Measurements from ENCODE around the gene ZDHHC3. TPM values are rescaled to one million over a fixed set of nuclear protein-coding genes. Genes with fewer than 3 reads are reported as not detected.

Gene ZDHHC3
- total RNA-seq, 1 experiment from 2014 or later = 84.9 TPM

- H3K4me1 Mint-ChIP-seq (ENCODE audit: low read depth, unreplicated experiment) = peaks cover 11% of the 10 kb centered on the region
- CTCF ChIA-PET = no interaction called here
- BruUV-seq (replicated peaks) = no TSS peak
- no peaks in the 10 kb centered on the region for H3K27me3 Mint-ChIP-seq (ENCODE audit: unreplicated experiment)
- H3K4me3 Mint-ChIP-seq (ENCODE audit: low read depth, unreplicated experiment) = no peak overlapping the region
- no peaks in the 10 kb centered on the region for H3K9me3 Mint-ChIP-seq (ENCODE audit: low read depth, unreplicated experiment)
- intact Hi-C loops (cut with micrococcal nuclease; ENCODE audit: unreplicated experiment) = no loop called here
- H3K36me3 Mint-ChIP-seq (ENCODE audit: insufficient read depth, unreplicated experiment) = peaks cover 15% of the 10 kb centered on the region
- H3K27ac Mint-ChIP-seq (ENCODE audit: unreplicated experiment) = no peak overlapping the region
- no peak for TF ChIP-seq CTCF (IDR thresholded peaks at IDR 0.05; ENCODE audit: unreplicated experiment)
- DNase-seq = peak; percentile 8
These were observed 95.7 kb downstream of the ZDHHC3 start for GRCh38 chr3:44880284-44880683.

GRCh38 chr3:44877333-44877732 is 98.6 kb downstream of the ZDHHC3 start:
- Mint-ChIP-seq H3K9me3 (ENCODE audit: low read depth, unreplicated experiment) (no peaks in the 10 kb centered on the region), H3K36me3 (ENCODE audit: insufficient read depth, unreplicated experiment) (no peaks in the 10 kb centered on the region), H3K27ac (ENCODE audit: unreplicated experiment) (no peak overlapping the region), H3K4me3 (ENCODE audit: low read depth, unreplicated experiment) (no peak overlapping the region), H3K4me1 (ENCODE audit: low read depth, unreplicated experiment) (peaks cover 2% of the 10 kb centered on the region), H3K27me3 (ENCODE audit: unreplicated experiment) (no peaks in the 10 kb centered on the region)
- DNase-seq = no peak
- intact Hi-C loops (cut with micrococcal nuclease; ENCODE audit: unreplicated experiment) = no loop called here
- CTCF ChIA-PET = interaction anchor here (0.6 to 0.7 kb wide), 2 partner anchors 140 to 1646 kb away, joined by 3 to 5 read pairs; no protein-coding TSS in a partner anchor
- no peak for TF ChIP-seq CTCF (IDR thresholded peaks at IDR 0.05; ENCODE audit: unreplicated experiment)
- BruUV-seq (replicated peaks) = no TSS peak

- no peaks in the 10 kb centered on the region for H3K27me3 Mint-ChIP-seq (ENCODE audit: unreplicated experiment)
- H3K4me3 Mint-ChIP-seq (ENCODE audit: low read depth, unreplicated experiment) = no peak overlapping the region
- no peak for TF ChIP-seq CTCF (IDR thresholded peaks at IDR 0.05; ENCODE audit: unreplicated experiment)
- H3K36me3 Mint-ChIP-seq (ENCODE audit: insufficient read depth, unreplicated experiment) = no peaks in the 10 kb centered on the region
- BruUV-seq (replicated peaks) = no TSS peak
- no peak for DNase-seq
- H3K9me3 Mint-ChIP-seq (ENCODE audit: low read depth, unreplicated experiment) = no peaks in the 10 kb centered on the region
- H3K27ac Mint-ChIP-seq (ENCODE audit: unreplicated experiment) = no peak overlapping the region
- intact Hi-C loops (cut with micrococcal nuclease; ENCODE audit: unreplicated experiment) = no loop called here
- CTCF ChIA-PET = no interaction called here
- H3K4me1 Mint-ChIP-seq (ENCODE audit: low read depth, unreplicated experiment) = no peaks in the 10 kb centered on the region
These were observed 100.4 kb downstream of the ZDHHC3 start for GRCh38 chr3:44875596-44875995.

Other genes starting within 250 kb of the ZDHHC3 start
- gene ZNF501, start 246.5 kb downstream of the ZDHHC3 start, total RNA-seq (2022) = 0.61 and 0.71 TPM in 2 replicates
- 28.8 and 36.9 TPM in 2 replicates for gene KIAA1143, start 214.6 kb downstream of the ZDHHC3 start, total RNA-seq (2022)
- gene KIF15, start 214.4 kb downstream of the ZDHHC3 start, total RNA-seq (2022) = 17.0 and 18.4 TPM in 2 replicates
- gene TMEM42, start 114.3 kb downstream of the ZDHHC3 start, total RNA-seq (2022) = 12.3 TPM in 2 replicates
- 0.14 and 0.39 TPM in 2 replicates for gene TGM4, start 101.6 kb downstream of the ZDHHC3 start, total RNA-seq (2022)
- 44.1 and 50.1 TPM in 2 replicates for gene EXOSC7, start 70 bp upstream of the ZDHHC3 start, total RNA-seq (2022)
- gene CLEC3B, start 50.1 kb upstream of the ZDHHC3 start, total RNA-seq (2022) = not detected in 2 replicates
- gene CDCP1, start 170.2 kb upstream of the ZDHHC3 start, total RNA-seq (2022) = 66.4 and 66.9 TPM in 2 replicates

All from Calu3 (cell line).